MG63 (cell line): Measurements from ENCODE around the gene RASIP1. TPM values are rescaled to one million over a fixed set of nuclear protein-coding genes. Genes with fewer than 3 reads are reported as not detected.
"Not testable (repeated sequence)": the region's sequence is repeated elsewhere in the genome, so short reads cannot be mapped to it uniquely, and the experiment has no call there.

ENCODE experiments used
- DNase-seq: peaks from one replicate; pipeline ENCODE4 v3.0.0-alpha.2; 2020
- H3K27me3 ChIP-seq: fragments of 250-450 bp; sonication (Bioruptor Pico); 2 replicates; pipeline ENCODE4 v1.5.1; 2020; ENCODE audit warnings: mild to moderate bottlenecking, moderate library complexity
- H3K36me3 ChIP-seq: fragments of 250-450 bp; sonication (Bioruptor Pico); 2 replicates; pipeline ENCODE4 v1.5.1; 2020; ENCODE audit warnings: mild to moderate bottlenecking, moderate library complexity
- H3K4me3 ChIP-seq: fragments of 250-450 bp; sonication (Bioruptor Pico); 2 replicates; pipeline ENCODE4 v1.5.1; 2020; ENCODE audit warnings: mild to moderate bottlenecking, moderate library complexity
- H3K9me3 ChIP-seq: fragments of 250-450 bp; sonication (Bioruptor Pico); 2 replicates; pipeline ENCODE4 v1.5.1; 2020; ENCODE audit warnings: mild to moderate bottlenecking, moderate library complexity
- total RNA-seq: library from RNA; depleted of rRNA; stranded (reverse); fragments of >200 nt; shearing (Covaris generic); gene quantifications from 2 replicates; pipeline ENCODE4 v1.2.3, GENCODE V29; 2014; ENCODE audit warnings: low replicate concordance; rRNA removed

Gene RASIP1
- total RNA-seq = 0.72 TPM in 1 of 2 replicates, not detected in the other

GRCh38 chr19:48740164-48740972 lies at the start of gene RASIP1:
Gene RASIP1 (minus strand): TSS chr19:48740610. CDS start chr19:48740282, 328 bp downstream.
- no peak within 1 kb of the TSS for H3K4me3 ChIP-seq
- DNase-seq = no peak

GRCh38 chr19:48787331-48787730 lies 46.9 kb upstream of the RASIP1 start:
- H3K27me3 ChIP-seq, H3K36me3 ChIP-seq, DNase-seq, H3K4me3 ChIP-seq, H3K9me3 ChIP-seq: not testable (repeated sequence)

More at GRCh38 chr19:48740164-48740972, at the start of gene RASIP1:
- Histone ChIP-seq H3K9me3 (no peaks in the 10 kb centered on the region), H3K27me3 (no peaks in the 10 kb centered on the region), H3K36me3 (no peaks in the 10 kb centered on the region)

GRCh38 chr19:48786422-48786821 lies 46.0 kb upstream of the RASIP1 start:
- H3K36me3 ChIP-seq, H3K27me3 ChIP-seq, H3K4me3 ChIP-seq, DNase-seq, H3K9me3 ChIP-seq: not testable (repeated sequence)

GRCh38 chr19:48784527-48784926 lies 44.1 kb upstream of the RASIP1 start:
- DNase-seq = no peak
- no peaks in the 10 kb centered on the region for H3K36me3 ChIP-seq
- no peaks in the 10 kb centered on the region for H3K9me3 ChIP-seq
- H3K4me3 ChIP-seq = no peak overlapping the region
- H3K27me3 ChIP-seq = no peaks in the 10 kb centered on the region

- H3K9me3 ChIP-seq = no peaks in the 10 kb centered on the region
- H3K27me3 ChIP-seq = no peaks in the 10 kb centered on the region
- no peak for DNase-seq
- no peak overlapping the region for H3K4me3 ChIP-seq
- H3K36me3 ChIP-seq = no peaks in the 10 kb centered on the region
These were observed 40.4 kb upstream of the RASIP1 start for GRCh38 chr19:48780631-48781391.

- no peaks in the 10 kb centered on the region for H3K27me3 ChIP-seq
- no peaks in the 10 kb centered on the region for H3K9me3 ChIP-seq
- H3K4me3 ChIP-seq = no peak overlapping the region
- DNase-seq = no peak
- no peaks in the 10 kb centered on the region for H3K36me3 ChIP-seq
These were observed 39.2 kb upstream of the RASIP1 start for GRCh38 chr19:48779636-48780035.

GRCh38 chr19:48777720-48778119 lies 37.3 kb upstream of the RASIP1 start:
- Histone ChIP-seq H3K4me3 (no peak overlapping the region), H3K27me3 (no peaks in the 10 kb centered on the region), H3K9me3 (no peaks in the 10 kb centered on the region), H3K36me3 (no peaks in the 10 kb centered on the region)
- no peak for DNase-seq

GRCh38 chr19:48777139-48777538 lies 36.7 kb upstream of the RASIP1 start:
- Histone ChIP-seq H3K36me3 (no peaks in the 10 kb centered on the region), H3K9me3 (no peaks in the 10 kb centered on the region), H3K27me3 (no peaks in the 10 kb centered on the region), H3K4me3 (no peak overlapping the region)
- no peak for DNase-seq

GRCh38 chr19:48772503-48772953 lies 32.1 kb upstream of the RASIP1 start:
- no peaks in the 10 kb centered on the region for H3K36me3 ChIP-seq
- DNase-seq = no peak
- peaks cover 17% of the 10 kb centered on the region for H3K27me3 ChIP-seq
- H3K9me3 ChIP-seq = no peaks in the 10 kb centered on the region
- H3K4me3 ChIP-seq = no peak overlapping the region

GRCh38 chr19:48770734-48771472 lies 30.5 kb upstream of the RASIP1 start:
- Histone ChIP-seq H3K36me3 (no peaks in the 10 kb centered on the region), H3K9me3 (no peaks in the 10 kb centered on the region), H3K4me3 (no peak overlapping the region), H3K27me3 (peaks cover 17% of the 10 kb centered on the region)
- no peak for DNase-seq

GRCh38 chr19:48770266-48770665 lies 29.9 kb upstream of the RASIP1 start:
- no peak for DNase-seq
- Histone ChIP-seq H3K27me3 (peaks cover 17% of the 10 kb centered on the region), H3K9me3 (no peaks in the 10 kb centered on the region), H3K4me3 (no peak overlapping the region), H3K36me3 (no peaks in the 10 kb centered on the region)

- H3K27me3 ChIP-seq = peaks cover 19% of the 10 kb centered on the region
- H3K4me3 ChIP-seq = no peak overlapping the region
- no peak for DNase-seq
- no peaks in the 10 kb centered on the region for H3K36me3 ChIP-seq
- no peaks in the 10 kb centered on the region for H3K9me3 ChIP-seq
These were observed 28.7 kb upstream of the RASIP1 start for GRCh38 chr19:48768994-48769713.

- not testable (repeated sequence) for H3K36me3 ChIP-seq, H3K4me3 ChIP-seq, DNase-seq, H3K9me3 ChIP-seq
- peaks cover 26% of the 10 kb centered on the region for H3K27me3 ChIP-seq
These were observed 27.9 kb upstream of the RASIP1 start for GRCh38 chr19:48768171-48768753.

GRCh38 chr19:48765816-48766215 lies 25.4 kb upstream of the RASIP1 start:
- DNase-seq, H3K4me3 ChIP-seq, H3K9me3 ChIP-seq, H3K36me3 ChIP-seq: not testable (repeated sequence)
- peaks cover 34% of the 10 kb centered on the region for H3K27me3 ChIP-seq

GRCh38 chr19:48760504-48761205 lies 20.2 kb upstream of the RASIP1 start:
- Histone ChIP-seq H3K27me3 (peaks cover 25% of the 10 kb centered on the region), H3K9me3 (no peaks in the 10 kb centered on the region), H3K36me3 (no peaks in the 10 kb centered on the region), H3K4me3 (no peak overlapping the region)
- no peak for DNase-seq
